NCI-H82 (cell line): ENCODE measurements around the gene NYAP1.
"Not testable (repeated sequence)": the region's sequence is repeated elsewhere in the genome, so short reads cannot be mapped to it uniquely, and the experiment has no call there.

Experiments used
- DNase-seq: peaks from one replicate; lab custom pipeline; 2025; lab: John Stamatoyannopoulos, UW

The NYAP1 gene

DNA sequence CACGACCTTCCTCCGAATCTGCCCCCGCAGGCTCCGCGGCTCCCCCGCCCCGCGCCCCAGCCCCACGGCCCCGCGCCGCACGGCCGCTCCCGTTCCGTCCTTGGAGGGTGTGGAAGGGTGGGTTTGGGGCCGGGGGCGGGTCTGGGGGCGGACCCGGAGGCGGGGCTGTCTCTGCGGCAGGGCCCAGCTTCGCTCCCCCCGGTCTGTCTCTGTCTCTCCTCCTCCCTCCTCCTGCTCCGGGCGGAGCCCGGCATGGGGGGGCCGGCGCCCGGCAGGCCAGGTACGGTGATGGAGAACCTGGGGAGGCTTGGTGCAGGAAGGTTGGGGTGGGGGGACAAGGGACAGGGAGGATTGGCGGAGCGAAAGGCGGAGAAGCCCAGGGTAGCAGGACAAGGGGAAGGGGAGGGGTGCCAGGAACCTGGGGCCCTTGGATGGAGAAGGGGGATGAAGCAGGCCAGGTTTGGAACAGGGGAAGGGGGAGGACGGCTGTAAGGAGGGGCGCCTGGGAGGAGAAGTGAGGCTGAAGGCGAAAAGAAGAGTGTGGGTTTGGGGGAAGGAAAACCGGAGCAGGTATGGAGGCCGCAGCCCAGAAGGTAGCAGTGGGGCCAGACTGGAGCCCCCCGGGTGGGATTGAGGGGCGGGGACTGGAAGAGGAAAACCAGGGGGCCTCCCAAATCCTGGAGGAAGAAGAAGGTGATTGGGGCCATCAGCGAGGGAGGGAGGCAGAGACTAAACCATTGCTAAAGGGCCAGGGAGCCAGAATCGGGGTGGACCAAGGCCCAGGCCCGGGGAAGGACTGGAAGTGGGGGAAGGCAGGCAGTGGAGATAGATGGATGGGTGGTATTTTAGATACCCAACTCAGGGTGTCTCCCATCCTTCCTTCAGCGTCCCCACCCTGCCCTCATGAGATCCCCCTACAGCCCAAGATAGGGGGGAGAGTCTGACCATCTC, at the start of gene NYAP1:
Gene NYAP1 (plus strand): TSS at position 206 of the 951 bp plus-strand sequence. CDS start 1,385 bp downstream, outside the sequence.
- peak; percentile 76 for DNase-seq

DNA sequence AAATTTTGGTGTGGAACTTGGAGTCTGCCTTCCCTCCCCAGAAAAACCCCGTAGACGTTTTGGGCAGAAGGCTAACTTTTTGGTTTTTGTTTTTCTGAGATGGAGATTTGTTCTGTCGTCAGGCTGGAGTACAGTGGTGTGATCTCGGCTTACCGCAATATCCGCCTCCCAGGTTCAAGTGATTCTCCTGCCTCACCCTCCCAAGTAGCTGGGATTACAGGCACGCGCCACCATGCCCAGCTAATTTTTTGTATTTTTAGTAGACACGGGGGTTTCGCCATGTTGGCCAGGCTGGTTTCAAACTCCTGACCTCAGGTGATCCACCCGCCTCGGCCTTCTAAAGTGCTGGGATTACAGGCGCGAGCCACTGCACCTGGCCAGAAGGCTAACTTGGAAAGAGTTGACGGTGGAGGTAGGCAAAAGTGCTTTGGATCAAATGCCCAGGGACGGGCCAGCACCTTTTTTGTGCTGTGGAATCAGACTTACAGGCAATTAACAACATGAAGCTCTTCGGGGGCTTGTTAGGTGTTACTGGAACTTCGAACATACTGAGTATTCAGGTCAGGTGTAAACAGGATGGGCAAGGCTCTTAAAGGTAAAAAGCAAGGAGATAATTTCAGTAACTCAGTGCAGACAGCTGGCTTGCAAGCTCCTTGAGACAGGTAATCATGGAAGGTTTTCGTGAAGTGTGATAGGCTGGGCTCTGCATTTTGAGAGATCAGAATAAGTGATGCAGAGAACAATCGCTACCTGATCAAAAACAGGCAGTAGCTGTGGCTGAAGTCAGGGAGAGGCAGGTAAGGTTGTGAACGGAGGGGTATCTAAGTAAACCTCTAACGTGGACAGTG, 49.2 kb upstream of the NYAP1 start:
- DNase-seq: no peak

GRCh38 chr7:100435401-100436304, 48.1 kb upstream of the NYAP1 start:
- peak; percentile 51 for DNase-seq

GRCh38 chr7:100437150-100438100, 46.3 kb upstream of the NYAP1 start:
- DNase-seq: no peak

DNA sequence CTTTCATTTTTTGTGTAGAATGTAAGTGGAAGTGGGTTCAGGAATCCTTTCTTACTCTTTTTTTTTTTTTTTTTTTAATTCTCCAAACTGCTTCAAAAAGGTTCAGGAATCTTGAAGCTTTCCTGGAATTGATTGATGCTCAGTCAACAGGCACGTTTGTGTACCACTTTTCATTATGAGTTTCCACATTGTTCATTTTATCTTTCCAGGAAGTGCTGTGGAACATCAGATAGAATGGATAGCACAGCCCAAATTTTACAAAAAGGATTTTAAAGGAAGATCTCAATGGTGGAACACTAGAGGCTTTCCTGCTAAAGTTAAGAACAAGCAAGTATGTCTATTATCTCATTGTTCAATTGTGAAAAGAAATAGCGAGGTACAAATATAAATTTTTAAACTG, 45.6 kb upstream of the NYAP1 start:
- DNase-seq: no peak

DNA sequence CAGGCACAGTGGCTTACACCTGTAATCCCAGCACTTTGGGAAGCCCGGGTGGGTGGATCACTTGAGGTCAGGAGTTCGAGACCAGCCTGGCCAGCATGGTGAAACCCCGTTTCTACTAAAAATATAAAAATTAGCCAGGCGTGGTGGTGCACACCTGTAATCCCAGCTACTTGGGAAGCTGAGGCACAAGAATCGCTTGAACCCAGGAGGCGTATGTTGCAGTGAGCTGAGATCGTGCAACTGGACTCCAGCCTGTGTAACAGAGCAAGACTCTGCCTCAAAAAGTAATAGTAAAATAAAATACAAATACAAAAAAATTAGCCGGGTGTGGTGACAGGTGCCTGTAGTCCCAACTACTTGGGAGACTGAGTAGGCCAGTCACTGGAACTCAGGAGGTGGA, 45.0 kb upstream of the NYAP1 start:
- not testable (repeated sequence) for DNase-seq

DNA sequence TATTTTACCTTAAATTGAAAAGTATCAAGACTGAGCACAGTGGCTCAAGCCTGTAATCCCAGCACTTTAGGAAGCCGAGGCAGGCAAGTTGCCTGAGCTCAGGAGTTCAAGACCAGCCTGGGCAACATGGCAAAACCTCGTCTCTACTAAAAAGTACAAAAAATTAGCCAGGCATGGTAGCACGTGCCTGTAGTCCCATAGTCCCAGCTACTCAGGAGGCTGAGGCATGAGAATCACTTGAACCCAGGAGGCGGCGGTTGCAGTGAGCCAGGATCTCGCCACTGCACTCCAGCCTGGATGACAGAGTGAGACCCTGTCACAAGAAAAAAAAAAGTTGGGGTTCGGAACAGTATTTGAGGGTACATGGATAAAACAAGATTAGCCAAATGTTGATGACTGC, 44.5 kb upstream of the NYAP1 start:
- not testable (repeated sequence) for DNase-seq

DNA sequence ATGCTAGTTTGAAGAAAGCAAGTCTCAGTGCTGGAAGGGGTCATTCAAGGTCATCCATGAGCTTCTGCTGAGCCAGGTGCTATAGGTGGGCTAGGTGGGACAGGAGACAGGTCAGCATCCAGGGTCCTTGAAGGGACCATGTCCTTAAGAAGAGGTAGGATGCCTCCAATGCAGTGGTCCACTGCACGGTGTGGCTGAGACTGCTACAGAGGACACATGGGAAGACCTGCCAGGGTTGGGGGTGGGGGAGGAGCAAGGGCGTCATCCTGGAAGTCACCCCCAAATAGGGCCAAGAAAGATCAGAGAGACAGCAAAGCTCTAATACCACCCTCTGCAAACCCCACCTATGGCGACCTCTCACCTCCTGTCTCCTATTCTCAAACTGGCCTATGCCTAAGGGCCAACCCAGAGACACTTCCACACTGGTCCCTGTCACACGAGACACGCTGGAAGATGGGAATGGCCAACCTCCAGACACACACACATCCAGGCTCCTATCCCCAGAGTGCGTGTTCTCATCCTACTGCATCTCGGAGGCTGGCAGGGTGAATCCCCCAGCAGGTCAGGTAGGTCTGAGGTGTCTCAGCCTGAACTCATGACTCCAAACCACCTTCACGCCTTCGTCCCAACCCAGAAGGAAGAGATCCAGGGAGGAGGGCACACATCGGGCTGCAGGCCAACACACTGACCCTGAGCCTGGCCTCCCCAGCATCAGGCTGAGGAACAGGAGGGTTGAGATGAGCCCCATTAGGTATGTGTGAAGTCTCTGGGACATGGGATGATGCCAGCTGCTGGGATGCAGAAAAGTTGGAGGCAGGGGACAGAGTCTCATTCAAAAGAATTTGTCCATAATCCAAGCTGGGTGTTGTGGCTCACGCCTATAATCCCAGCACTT, 41.8 kb upstream of the NYAP1 start:
- no peak for DNase-seq

DNA sequence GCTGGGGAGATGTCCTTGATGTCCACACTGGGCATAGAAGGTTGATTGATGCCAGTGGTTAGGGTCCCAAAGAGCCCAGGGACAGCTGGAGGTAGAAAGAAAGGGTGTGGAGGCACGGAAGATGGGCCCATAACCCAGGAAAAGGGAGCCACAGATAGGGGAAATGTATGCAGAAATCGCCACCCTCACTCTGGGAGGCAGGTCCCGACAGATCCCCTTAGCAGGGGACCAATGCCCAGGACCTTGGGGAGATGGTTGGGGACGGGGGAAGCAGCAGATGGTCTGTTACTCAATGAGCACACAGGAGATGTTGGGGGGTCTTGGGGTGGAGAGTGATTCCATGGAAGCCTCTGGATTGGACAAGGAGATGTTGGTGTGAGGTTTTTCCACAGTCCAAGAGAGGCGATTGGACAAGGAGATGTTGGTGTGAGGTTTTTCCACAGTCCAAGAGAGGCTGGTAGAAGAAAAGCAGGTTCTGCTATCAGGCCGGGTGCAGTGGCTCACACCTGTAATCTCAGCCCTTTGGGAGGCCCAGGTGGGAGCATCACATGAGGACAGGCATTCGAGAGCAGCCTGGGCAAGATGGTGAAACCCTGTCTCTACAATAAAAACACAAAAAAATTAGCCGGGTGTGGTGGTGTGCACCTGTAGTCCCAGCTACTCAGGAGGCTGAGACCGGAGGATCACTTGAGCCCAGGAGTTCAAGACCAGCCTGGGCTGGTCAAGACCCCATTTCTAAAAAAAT, 40.5 kb upstream of the NYAP1 start:
- no peak for DNase-seq

DNA sequence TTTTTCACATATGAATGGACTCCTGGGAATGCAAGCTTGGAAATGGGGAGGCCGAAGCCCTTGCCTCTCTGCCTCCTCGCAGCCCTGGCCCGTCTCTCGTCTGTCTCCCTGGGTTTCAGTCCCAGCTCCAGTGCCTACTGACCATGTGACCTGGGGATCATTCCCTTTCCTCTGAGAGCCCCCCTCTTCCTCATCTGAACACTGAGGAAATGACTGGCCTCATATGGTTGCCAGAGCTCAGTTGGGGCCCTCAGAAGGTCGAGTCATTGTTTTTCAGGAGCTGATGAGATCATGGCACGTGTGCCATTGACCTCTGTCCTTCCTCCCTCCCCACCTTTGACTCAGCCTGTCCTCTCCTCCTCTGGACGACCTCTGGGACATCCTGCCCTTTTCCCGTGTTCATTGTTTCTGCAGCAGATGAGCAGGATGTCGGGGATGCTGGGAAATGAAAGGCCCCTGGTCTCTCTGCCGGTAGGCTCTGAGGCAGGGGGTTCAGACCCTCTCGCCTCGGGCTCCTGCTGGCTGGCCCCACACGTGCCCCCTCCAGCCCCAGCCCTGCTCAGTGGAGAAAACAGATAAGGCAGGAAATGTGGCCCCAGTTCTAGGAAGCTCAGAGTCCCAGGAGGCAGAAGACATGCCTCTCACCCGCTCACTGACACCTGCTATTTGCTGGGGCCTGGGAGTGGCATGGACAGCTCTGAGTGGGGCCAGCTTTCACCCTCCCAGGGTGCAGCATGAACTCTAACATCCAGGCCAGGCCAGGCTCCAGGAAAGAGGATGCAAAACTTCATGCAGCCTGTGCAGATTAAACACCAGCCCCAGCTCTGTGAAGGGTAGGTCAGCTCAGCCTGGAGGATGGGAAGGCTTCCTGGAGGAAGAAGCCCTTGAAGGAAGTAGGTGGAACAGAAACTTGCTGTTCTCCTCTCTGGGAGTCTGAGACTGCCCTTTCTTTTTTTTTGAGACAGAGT, 39.1 kb upstream of the NYAP1 start:
- no peak for DNase-seq

DNA sequence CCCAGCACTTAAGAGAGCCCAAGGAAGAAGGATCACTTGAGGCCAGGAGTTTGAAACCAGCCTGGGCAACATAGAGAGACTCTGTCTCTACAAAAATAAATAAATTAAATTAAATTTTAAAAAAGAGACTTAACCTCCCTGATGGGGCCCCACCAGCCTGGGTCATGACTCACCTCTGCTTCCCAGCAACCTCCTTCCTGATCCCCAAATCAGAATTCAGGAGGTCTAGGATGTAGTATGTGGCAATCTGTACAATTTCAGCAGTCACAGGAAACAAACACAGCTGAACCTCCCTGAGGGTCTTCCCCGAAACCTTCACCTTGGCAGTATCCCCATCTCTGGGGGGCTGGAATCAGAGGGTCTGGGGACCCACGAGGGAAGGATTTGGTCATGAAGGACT, 37.7 kb upstream of the NYAP1 start:
- DNase-seq: no peak

DNA sequence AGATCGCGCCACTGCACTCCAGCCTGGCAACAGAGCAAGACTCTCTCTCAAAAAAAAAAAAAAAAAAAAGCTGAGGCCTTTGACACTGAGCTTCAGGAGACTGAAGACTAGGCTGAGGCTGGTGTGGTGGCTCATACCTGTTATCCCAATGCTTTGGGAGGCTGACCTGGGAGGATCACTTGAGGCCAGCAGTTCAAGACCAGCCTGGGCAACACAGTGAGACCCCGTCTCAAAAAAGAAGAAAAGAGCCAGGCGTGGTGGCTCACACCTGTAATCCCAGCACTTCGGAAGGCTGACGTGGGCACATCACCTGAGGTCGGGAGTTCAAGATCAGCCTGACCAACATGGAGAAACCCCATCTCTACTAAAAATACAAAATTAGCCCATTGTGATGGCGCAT, 36.4 kb upstream of the NYAP1 start:
- DNase-seq: not testable (repeated sequence)

DNA sequence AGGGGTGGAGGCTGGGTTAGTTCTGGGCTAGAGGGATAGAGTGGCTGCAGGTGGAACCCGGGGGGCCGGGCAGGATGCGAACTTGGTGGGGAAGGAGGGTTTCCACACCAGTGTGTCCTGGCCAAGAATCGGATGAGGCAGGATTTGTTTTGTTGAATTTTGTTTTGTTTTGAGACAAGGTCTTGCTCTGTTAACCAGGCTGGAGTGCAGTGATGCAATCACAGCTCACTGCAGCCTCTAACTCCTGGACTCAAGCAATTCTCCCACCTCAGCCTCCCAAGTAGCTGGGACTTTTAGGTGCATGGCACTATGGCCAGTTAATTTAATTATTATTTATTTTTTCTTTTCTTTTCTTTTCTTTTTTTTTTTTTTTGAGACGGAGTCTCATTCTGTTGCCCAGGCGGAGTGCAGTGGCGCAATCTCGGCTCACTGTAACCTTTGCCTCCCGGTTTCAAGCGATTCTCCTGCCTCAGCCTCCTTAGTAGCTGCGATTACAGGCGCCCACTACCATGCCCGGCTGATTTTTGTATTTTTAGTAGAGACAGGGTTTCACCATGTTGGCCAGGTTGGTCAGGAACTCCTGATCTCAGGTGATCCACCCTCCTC, 34.4 kb upstream of the NYAP1 start:
- DNase-seq: no peak

- no peak for DNase-seq
These were observed 31.2 kb upstream of the NYAP1 start for GRCh38 chr7:100452513-100452912.

DNA sequence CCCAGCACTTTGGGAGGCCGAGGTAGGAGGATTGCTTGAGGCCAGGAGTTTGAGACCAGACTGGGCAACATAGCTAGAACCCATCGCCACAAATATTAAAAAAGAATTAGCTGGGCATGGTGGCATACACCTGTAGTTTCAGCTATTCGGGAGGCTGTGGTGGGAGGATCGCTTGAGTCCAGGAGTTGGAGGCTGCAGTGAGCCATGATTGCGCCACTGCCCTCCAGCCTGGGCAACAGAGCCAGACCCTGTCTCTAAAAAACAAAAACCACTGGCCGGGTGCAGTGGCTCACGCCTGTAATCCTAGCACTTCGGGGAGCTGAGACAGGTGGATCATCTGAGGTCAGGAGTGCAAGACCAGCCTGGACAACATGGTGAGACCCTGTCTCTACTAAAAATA, 29.9 kb upstream of the NYAP1 start:
- DNase-seq: not testable (repeated sequence)

DNA sequence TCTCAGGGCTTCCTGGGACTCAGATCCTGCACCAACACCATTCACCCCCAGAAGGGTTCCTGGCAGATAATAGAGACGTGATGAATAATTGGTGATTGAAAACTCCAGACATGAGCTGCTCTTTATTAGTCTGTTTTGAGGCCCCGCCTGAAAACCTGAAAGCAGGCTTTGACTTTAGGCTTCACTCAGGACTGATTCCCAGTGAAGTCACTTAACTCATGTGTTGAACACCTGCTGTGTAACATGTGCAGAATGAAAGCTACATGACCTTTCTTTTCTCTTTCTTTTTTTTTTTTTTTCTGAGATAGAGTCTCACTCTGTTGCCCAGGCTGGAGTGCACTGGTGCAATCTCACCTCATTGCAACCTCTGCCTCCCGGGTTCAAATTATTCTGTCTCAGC, 28.5 kb upstream of the NYAP1 start:
- DNase-seq: no peak

DNA sequence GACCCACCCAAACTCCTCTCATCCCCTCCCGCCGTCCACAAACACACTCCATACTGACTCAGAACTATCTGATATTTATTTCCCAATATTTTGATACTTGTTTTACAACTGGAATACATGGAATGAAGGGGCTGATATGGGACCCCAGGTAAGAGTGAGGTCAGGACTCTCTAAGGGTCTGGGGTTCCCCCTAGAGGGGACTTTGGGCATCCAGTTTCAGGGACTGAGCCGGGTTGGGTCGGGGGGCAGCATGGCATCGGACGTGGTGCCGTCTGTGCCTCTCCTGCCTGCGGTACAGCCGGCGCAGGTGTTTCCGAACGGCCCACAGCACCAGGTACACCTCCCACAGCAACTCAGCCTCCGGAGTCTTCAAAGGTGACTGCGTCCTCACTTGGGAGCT, 27.2 kb upstream of the NYAP1 start:
- peak; percentile 15 for DNase-seq
